Left lung (tissue), 10 donors: ENCODE data around the gene SMIM1. TPM values are rescaled to one million over a fixed set of nuclear protein-coding genes. Genes with fewer than 3 reads are reported as not detected.
A peak's percentile ranks its signal among the peaks of the same experiment; 100 is the strongest.

ENCODE experiments used
- ATAC-seq: fragments of 200-7000 bp; cut with Tn5 transposase; one replicate; pipeline ENCODE4 v1.9.1; 2020; ENCODE audit warnings: moderate library complexity
- DNase-seq, 4 donors: peaks; one replicate each; pipeline ENCODE4 v3.0.0-alpha.2; 2013 to 2020
- H3K27ac ChIP-seq, 2 donors: fragments of 200-600 bp; sonication (generic) in 1 of 2; one replicate each; pipeline versions ENCODE4 v1.5.0 to v1.8.0; 2020 to 2021
- H3K27me3 ChIP-seq, 2 donors: fragments of 200-600 bp; sonication (generic) in 1 of 2; one replicate each; pipeline versions ENCODE4 v1.5.0 to v1.8.0; 2020 to 2021
- H3K36me3 ChIP-seq, 2 donors: fragments of 200-600 bp; sonication (generic) in 1 of 2; one replicate each; pipeline versions ENCODE4 v1.5.0 to v1.8.0; 2020 to 2021
- H3K4me1 ChIP-seq, 2 donors: fragments of 200-600 bp; one replicate each; pipeline ENCODE4 v1.8.0; 2021
- H3K4me3 ChIP-seq, 2 donors: fragments of 200-600 bp; sonication (generic) in 1 of 2; one replicate each; pipeline versions ENCODE4 v1.5.0 to v1.8.0; 2020 to 2021; ENCODE audit warnings: mild to moderate bottlenecking in 1 of 2
- H3K9me3 ChIP-seq, 2 donors: fragments of 200-600 bp; sonication (generic) in 1 of 2; one replicate each; pipeline versions ENCODE4 v1.5.0 to v1.8.0; 2020 to 2021
- intact Hi-C, 2 donors: fragments of 100-400 bp; cut with DNase I; formaldehyde crosslinking; loops; one replicate each; pipeline versions ENCODE4 v1.11.2 to v1.14.2; 2022
- polyA plus RNA-seq, 6 donors: library from polyadenylated mRNA; unstranded; fragments of 120-200 nt; gene quantifications; one replicate each; pipeline ENCODE4 v1.2.1, GENCODE V29; 2013; ENCODE audit not compliant: insufficient read length in 6 of 6
- total RNA-seq, 2 donors: library from RNA; stranded (reverse); fragmentation: NEBNext Ultra II Directional; extraction: Animal tissue kit (Norgen Biotek cat#: 25700); gene quantifications; one replicate each; pipeline ENCODE4 v1.2.1, GENCODE V29; 2021
- TF ChIP-seq, protein P1 (sequence below), 2 donors: fragments of 200-600 bp; sonication (generic) in 1 of 2; IDR thresholded peaks; one replicate each; pipeline versions ENCODE4 v1.5.0 to v1.8.0; 2021; ENCODE audit warnings: antibody characterized with exemption in 2 of 2
- donor health status: DM: no; HTN: yes; CAD: no.
- donor health status: DM: no; HTN: no; CAD: no.

The SMIM1 gene
- total and polyA plus RNA-seq, 8 donors: 1.6 to 7.4 (median 5.5) TPM

DNA sequence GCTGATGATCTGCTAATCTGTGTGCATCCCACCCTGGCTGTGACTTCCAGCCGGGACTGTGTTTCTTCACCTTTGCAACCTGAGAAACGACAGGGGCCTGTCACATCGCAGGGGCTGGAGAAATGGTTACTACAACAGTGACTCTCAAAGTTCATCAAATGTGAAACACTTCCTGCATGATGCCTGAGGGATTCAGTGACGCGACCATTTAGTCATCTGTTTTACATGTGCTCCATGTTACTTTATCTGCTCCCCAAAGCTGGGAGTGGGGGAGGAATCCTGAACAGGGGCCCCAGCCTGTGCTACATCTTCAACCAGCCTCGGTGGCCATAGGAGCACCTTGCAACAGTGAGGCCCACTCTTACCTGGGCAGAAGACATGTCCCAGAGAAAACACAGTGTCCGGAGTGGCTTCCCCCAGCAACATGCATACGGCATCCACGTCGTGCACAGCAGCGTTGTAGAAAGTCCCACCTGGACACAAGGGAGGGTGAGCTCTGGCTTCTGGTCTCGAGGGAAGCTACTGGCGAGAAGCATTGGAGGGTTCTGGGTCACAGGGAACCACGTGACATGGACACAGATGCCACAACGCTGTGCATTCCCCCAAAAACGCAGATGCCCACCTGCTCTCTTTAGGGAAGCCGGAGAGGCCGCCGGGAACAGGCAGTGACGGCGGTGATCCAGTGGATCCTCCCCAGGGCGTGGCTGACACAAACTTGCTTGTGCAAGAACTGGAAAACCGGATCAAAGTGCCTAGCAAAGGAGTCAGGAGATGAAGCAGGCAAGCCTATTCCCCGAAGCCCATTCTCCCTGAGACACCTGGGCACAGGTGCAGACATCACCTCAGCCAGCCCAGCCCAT lies 29.9 kb upstream of the SMIM1 start:
- ATAC-seq (no peak), DNase-seq (peak in 1 of 4 donors; percentile 41)
- peaks cover 0 to 38% of the 10 kb centered on the region in 2 donors for H3K36me3 ChIP-seq
- H3K4me3 ChIP-seq: no peak overlapping the region
- H3K9me3 ChIP-seq: no peaks in the 10 kb centered on the region
- H3K27ac ChIP-seq: no peak overlapping the region
- peaks cover 4 to 28% of the 10 kb centered on the region in 2 donors for H3K4me1 ChIP-seq
- peaks cover 0 to 5% of the 10 kb centered on the region in 2 donors for H3K27me3 ChIP-seq
- intact Hi-C loops: no loop called here
- TF ChIP-seq, protein P1, sequence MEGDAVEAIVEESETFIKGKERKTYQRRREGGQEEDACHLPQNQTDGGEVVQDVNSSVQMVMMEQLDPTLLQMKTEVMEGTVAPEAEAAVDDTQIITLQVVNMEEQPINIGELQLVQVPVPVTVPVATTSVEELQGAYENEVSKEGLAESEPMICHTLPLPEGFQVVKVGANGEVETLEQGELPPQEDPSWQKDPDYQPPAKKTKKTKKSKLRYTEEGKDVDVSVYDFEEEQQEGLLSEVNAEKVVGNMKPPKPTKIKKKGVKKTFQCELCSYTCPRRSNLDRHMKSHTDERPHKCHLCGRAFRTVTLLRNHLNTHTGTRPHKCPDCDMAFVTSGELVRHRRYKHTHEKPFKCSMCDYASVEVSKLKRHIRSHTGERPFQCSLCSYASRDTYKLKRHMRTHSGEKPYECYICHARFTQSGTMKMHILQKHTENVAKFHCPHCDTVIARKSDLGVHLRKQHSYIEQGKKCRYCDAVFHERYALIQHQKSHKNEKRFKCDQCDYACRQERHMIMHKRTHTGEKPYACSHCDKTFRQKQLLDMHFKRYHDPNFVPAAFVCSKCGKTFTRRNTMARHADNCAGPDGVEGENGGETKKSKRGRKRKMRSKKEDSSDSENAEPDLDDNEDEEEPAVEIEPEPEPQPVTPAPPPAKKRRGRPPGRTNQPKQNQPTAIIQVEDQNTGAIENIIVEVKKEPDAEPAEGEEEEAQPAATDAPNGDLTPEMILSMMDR (IDR thresholded peaks at IDR 0.05): no peak

DNA sequence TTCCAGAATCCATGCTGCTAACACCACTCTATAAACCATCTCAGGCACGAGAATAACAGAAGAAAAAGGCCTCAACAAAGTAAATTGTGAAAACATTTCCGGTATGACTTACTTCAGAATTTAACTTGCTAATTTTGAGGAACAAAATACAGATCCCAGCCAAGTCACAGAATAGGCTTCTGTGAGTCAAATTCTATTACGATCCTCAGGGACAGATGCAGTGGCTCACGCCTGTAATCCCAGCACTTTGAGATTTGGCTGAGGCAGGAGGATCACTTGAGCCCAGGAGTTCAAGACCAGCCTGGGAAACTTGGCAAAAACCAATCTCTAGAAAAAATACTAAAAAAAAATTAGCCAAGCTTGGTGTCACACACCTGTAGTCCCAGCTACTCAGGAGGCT lies 29.1 kb upstream of the SMIM1 start:
- H3K27me3 ChIP-seq: peaks cover 0 to 5% of the 10 kb centered on the region in 2 donors
- DNase-seq (no peak), ATAC-seq (no peak)
- peaks cover 0 to 31% of the 10 kb centered on the region in 2 donors for H3K36me3 ChIP-seq
- H3K27ac ChIP-seq: no peak overlapping the region
- peaks cover 6 to 32% of the 10 kb centered on the region in 2 donors for H3K4me1 ChIP-seq
- TF ChIP-seq, protein P1 (IDR thresholded peaks at IDR 0.05): no peak
- no peaks in the 10 kb centered on the region for H3K9me3 ChIP-seq
- H3K4me3 ChIP-seq: no peak overlapping the region
- intact Hi-C loops: no loop called here

GRCh38 chr1:3743826-3744225 lies 28.7 kb upstream of the SMIM1 start:
- TF ChIP-seq, protein P1 (IDR thresholded peaks at IDR 0.05): no peak
- H3K4me1 ChIP-seq: peaks cover 6 to 32% of the 10 kb centered on the region in 2 donors
- peaks cover 0 to 27% of the 10 kb centered on the region in 2 donors for H3K36me3 ChIP-seq
- no peak overlapping the region for H3K27ac ChIP-seq
- DNase-seq (peak in 1 of 4 donors; percentile 27), ATAC-seq (no peak)
- no peak overlapping the region for H3K4me3 ChIP-seq
- no peaks in the 10 kb centered on the region for H3K9me3 ChIP-seq
- intact Hi-C loops: no loop called here
- H3K27me3 ChIP-seq: peaks cover 0 to 5% of the 10 kb centered on the region in 2 donors

GRCh38 chr1:3744646-3745045 lies 27.9 kb upstream of the SMIM1 start:
- Histone ChIP-seq H3K27me3 (peaks cover 0 to 5% of the 10 kb centered on the region in 2 donors), H3K27ac (no peak overlapping the region), H3K36me3 (peaks cover 0 to 24% of the 10 kb centered on the region in 2 donors), H3K4me1 (peaks cover 6 to 32% of the 10 kb centered on the region in 2 donors), H3K4me3 (no peak overlapping the region), H3K9me3 (no peaks in the 10 kb centered on the region)
- intact Hi-C loops: no loop called here
- DNase-seq (peak in 1 of 4 donors; percentile 80), ATAC-seq (no peak)
- TF ChIP-seq, protein P1 (IDR thresholded peaks at IDR 0.05): no peak

- DNase-seq (peak in 1 of 4 donors; percentile 44), ATAC-seq (no peak)
- Histone ChIP-seq H3K4me1 (peaks cover 6 to 32% of the 10 kb centered on the region in 2 donors), H3K4me3 (no peak overlapping the region), H3K27me3 (peaks cover 0 to 5% of the 10 kb centered on the region in 2 donors), H3K27ac (no peak overlapping the region), H3K36me3 (peaks cover 0 to 24% of the 10 kb centered on the region in 2 donors), H3K9me3 (no peaks in the 10 kb centered on the region)
- intact Hi-C loops: no loop called here
- TF ChIP-seq, protein P1 (IDR thresholded peaks at IDR 0.05): no peak
Measured at GRCh38 chr1:3745071-3745470, 27.5 kb upstream of the SMIM1 start.
